ENCODE measurements around the gene FCN2. TPM values are rescaled to one million over a fixed set of nuclear protein-coding genes. Genes with fewer than 3 reads are reported as not detected.

FCN2 gene
- total and polyA plus RNA-seq, 4 donors = 0.20 to 0.22 TPM; not detected in 2

- H3K9me3 ChIP-seq (ENCODE audit: control insufficient read depth in 4 of 4, insufficient read depth in 3 of 4, low read length in 3 of 4) = peaks cover 0 to 2% (median 0%) of the 10 kb centered on the region in 4 donors
- no peak for TF ChIP-seq CTCF (IDR thresholded peaks at IDR 0.05; ENCODE audit: control extremely low read depth, extremely low read depth)
- H3K4me3 ChIP-seq = no peak overlapping the region
- ATAC-seq (ENCODE audit: insufficient read depth, low FRiP score) (no peak), DNase-seq (peak in 1 of 3 donors; percentile 6)
- H3K27ac ChIP-seq (ENCODE audit: low read depth in 1 of 2, low read length in 1 of 2) = no peak overlapping the region
- peaks cover 0 to 10% (median 0%) of the 10 kb centered on the region in 5 donors for H3K4me1 ChIP-seq (ENCODE audit: control insufficient read depth in 5 of 5, insufficient read depth in 5 of 5, low read length in 5 of 5)
- no peaks in the 10 kb centered on the region for H3K36me3 ChIP-seq (ENCODE audit: control insufficient read depth in 4 of 4, insufficient read depth in 4 of 4, low read length in 4 of 4)
- 60 to 76% methylated on average over 7 of the region's 7 CpGs for WGBS, 2 donors
- no peaks in the 10 kb centered on the region for H3K27me3 ChIP-seq (ENCODE audit: control insufficient read depth in 3 of 3, insufficient read depth in 3 of 3, low read length in 2 of 3)
- no peak overlapping the region for H3K9ac ChIP-seq (ENCODE audit: insufficient read depth in 1 of 2, low read length in 2 of 2)
Observed at GRCh38 chr9:134925011-134925511, 44.5 kb downstream of the FCN2 start.

DNA sequence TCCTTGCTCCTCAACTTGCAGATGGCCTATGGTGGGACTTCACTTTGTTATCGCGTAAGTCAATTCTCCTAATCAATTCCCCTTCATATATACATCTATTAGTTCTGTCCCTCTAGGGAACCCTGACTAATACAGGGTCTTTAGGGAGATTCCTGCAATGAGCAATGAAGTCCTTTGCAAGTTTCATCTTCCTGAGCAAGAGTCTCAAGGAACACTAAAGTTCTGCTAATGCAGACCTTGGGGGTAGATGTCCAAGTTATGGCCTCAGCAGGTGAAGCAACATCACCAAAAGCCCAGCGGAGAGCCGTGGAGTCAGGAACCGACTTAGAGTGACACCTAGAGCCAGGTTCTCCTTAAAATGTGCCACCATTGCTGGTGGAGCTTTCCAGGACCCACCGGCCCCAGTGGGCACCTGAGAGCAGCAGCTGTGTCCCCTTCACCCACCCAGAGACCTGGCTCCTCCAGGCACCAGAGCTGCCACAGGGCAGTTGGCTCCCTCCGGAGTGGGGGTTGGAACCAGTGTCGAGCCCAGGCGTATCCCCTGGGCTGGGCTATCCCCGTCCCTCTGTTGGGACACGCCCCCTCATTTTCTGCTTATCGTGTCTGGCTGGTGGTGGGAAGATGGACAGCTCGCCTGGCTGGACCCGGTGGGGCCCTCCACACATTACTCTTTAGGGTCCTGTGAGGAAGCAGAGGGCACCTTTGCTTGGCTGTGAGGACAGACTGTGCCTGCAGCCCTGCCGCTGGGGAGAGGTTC, 48.0 kb downstream of the FCN2 start:
- H3K4me3 ChIP-seq = no peak overlapping the region
- DNase-seq (peak in 1 of 3 donors; percentile 2), ATAC-seq (ENCODE audit: insufficient read depth, low FRiP score) (no peak)
- no peaks in the 10 kb centered on the region for H3K9me3 ChIP-seq (ENCODE audit: control insufficient read depth in 4 of 4, insufficient read depth in 3 of 4, low read length in 3 of 4)
- TF ChIP-seq CTCF (IDR thresholded peaks at IDR 0.05; ENCODE audit: control extremely low read depth, extremely low read depth) = no peak
- H3K27me3 ChIP-seq (ENCODE audit: control insufficient read depth in 3 of 3, insufficient read depth in 3 of 3, low read length in 2 of 3) = no peaks in the 10 kb centered on the region
- no peaks in the 10 kb centered on the region for H3K36me3 ChIP-seq (ENCODE audit: control insufficient read depth in 4 of 4, insufficient read depth in 4 of 4, low read length in 4 of 4)
- H3K27ac ChIP-seq (ENCODE audit: low read depth in 1 of 2, low read length in 1 of 2) = no peak overlapping the region
- H3K4me1 ChIP-seq (ENCODE audit: control insufficient read depth in 5 of 5, insufficient read depth in 5 of 5, low read length in 5 of 5) = no peaks in the 10 kb centered on the region
- H3K9ac ChIP-seq (ENCODE audit: insufficient read depth in 1 of 2, low read length in 2 of 2) = no peak overlapping the region
- 46 to 61% methylated on average over 15 of the region's 15 CpGs for WGBS, 2 donors

DNA sequence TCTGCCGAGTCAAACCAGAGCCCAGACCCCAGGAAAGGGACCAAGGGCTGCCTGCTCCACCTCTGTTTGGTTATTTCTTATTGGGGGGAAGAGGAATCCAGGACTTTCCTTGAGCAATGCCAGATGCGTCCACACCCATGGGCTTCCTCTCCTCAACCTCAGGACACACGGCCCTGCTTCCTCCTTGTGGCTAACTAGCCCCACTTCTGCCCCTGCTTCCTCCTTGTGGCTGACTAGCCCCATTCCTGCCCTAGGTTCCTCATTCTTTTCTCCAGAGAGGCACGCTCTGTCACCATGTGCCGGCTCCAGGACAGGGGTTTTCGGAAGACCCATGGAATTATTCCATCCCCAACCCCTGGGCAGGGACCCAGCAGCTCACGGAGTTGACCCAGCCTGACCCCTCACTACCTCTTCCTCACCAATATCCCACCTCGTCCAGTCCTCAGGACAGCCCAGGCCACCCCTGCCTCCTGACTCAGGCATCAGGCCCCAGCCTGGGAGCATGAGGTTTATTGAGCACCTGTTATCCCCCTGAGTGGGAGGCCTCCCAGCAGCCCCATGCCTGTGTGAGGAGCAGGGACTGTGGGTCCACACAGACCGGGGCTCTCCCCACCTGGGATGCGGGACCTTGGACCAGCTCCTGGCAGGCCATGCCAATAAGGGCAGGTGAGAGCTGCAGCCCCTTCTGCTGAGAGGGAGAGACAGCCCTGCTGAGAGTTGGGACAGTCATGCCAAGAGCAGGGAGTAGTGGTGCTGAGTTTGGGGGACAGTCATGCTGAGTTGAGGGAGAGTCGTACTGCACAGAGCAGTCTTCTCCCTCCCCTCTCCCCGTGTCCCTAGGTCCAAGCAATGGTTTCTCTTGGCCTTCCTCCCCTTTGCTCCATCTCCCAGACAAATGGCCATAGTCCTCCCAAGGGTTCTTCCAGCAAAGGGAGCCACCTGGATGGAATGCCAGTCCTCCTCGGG, 48.9 kb downstream of the FCN2 start:
- ATAC-seq (ENCODE audit: insufficient read depth, low FRiP score) = peak; percentile 88
- Histone ChIP-seq H3K36me3 (ENCODE audit: control insufficient read depth in 4 of 4, insufficient read depth in 4 of 4, low read length in 4 of 4) (no peaks in the 10 kb centered on the region), H3K9ac (ENCODE audit: insufficient read depth in 1 of 2, low read length in 2 of 2) (no peak overlapping the region), H3K27ac (ENCODE audit: low read depth in 1 of 2, low read length in 1 of 2) (no peak overlapping the region), H3K27me3 (ENCODE audit: control insufficient read depth in 3 of 3, insufficient read depth in 3 of 3, low read length in 2 of 3) (no peaks in the 10 kb centered on the region), H3K9me3 (ENCODE audit: control insufficient read depth in 4 of 4, insufficient read depth in 3 of 4, low read length in 3 of 4) (no peaks in the 10 kb centered on the region), H3K4me1 (ENCODE audit: control insufficient read depth in 5 of 5, insufficient read depth in 5 of 5, low read length in 5 of 5) (no peaks in the 10 kb centered on the region), H3K4me3 (no peak overlapping the region)
- TF ChIP-seq CTCF (IDR thresholded peaks at IDR 0.05; ENCODE audit: control extremely low read depth, extremely low read depth) = no peak
- DNase-seq = peak in 1 of 3 donors; percentile 14
- 47 to 60% methylated on average over 13 of the region's 13 CpGs for WGBS, 2 donors

Data from lung (tissue), 12 donors.